ENCODE results near the gene CNTN1. TPM values are rescaled to one million over a fixed set of nuclear protein-coding genes. Genes with fewer than 3 reads are reported as not detected.

Gene CNTN1
- total RNA-seq, 2 experiments from 2014 or later, result not detected

DNA sequence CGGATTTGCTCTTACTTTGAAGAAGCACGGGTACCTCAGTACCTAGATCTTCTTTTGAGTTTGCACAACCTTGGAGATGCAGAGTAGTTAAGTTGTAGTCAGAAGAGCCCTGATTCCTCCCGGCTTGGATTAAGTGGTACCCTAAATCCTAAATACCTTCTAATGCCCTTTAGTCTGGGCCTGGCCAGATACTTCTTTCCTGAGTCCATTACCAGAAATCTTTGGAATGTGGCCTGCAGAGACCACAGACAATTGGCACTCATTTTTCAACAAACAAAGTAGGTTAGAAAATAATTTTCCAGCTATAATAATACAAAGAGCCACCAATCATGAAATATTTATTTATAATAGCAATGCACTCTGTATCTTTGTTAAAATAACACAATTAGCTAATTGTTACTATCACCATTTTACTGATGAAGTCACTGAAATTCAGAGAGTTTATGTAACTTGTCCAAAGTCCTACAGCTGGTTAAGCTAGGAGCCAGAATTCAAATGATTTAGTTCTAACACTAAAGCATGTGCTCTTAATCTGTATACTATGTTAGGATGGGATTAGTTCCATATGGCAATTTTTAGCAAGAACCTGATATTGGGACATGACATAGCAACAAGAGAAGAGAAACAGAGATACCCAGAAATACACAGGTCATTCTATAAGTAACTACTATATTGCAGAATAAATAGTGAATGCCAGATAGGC lies 363.8 kb downstream of the CNTN1 start:
- Mint-ChIP-seq H3K36me3 (ENCODE audit: low read depth) (no peaks in the 10 kb centered on the region), H3K4me1 (ENCODE audit: low read depth) (no peaks in the 10 kb centered on the region), H3K9me3 (no peaks in the 10 kb centered on the region), H3K27me3 (no peaks in the 10 kb centered on the region), H3K27ac (no peak overlapping the region), H3K4me3 (no peak overlapping the region)
- TF ChIP-seq, protein P1, sequence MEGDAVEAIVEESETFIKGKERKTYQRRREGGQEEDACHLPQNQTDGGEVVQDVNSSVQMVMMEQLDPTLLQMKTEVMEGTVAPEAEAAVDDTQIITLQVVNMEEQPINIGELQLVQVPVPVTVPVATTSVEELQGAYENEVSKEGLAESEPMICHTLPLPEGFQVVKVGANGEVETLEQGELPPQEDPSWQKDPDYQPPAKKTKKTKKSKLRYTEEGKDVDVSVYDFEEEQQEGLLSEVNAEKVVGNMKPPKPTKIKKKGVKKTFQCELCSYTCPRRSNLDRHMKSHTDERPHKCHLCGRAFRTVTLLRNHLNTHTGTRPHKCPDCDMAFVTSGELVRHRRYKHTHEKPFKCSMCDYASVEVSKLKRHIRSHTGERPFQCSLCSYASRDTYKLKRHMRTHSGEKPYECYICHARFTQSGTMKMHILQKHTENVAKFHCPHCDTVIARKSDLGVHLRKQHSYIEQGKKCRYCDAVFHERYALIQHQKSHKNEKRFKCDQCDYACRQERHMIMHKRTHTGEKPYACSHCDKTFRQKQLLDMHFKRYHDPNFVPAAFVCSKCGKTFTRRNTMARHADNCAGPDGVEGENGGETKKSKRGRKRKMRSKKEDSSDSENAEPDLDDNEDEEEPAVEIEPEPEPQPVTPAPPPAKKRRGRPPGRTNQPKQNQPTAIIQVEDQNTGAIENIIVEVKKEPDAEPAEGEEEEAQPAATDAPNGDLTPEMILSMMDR (IDR thresholded peaks at IDR 0.05), result no peak
- ChIA-PET CTCF (no interaction called here), POLR2A (no interaction called here)
- DNase-seq (no peak), ATAC-seq (no peak)
- intact Hi-C loops (cut with micrococcal nuclease), result no loop called here

- intact Hi-C loops (cut with micrococcal nuclease), result no loop called here
- H3K36me3 Mint-ChIP-seq (ENCODE audit: low read depth), result no peaks in the 10 kb centered on the region
These were observed 366.0 kb downstream of the CNTN1 start for GRCh38 chr12:41058266-41058665.

DNA sequence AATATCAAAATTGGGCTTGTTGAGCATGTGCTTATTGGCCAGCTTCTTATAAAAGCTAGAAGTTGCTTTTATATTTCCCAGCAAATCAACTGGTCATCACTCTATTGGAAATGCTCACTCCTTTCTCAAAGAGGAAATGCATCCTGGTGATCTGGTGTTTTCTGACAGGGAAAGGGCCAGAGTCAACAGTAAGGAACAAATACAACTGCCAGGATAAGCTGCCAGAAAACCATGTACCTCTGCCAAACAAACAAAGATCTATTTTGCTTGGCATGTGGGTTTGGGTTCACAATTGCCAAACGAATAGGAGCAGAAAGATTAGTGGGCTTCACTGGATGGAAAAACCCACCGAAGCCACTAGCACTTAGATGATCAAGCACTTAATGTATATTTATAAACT lies 369.0 kb downstream of the CNTN1 start:
- H3K4me3 Mint-ChIP-seq, result no peak overlapping the region
- no peak overlapping the region for H3K27ac Mint-ChIP-seq
- H3K27me3 Mint-ChIP-seq, result no peaks in the 10 kb centered on the region
- no peaks in the 10 kb centered on the region for H3K9me3 Mint-ChIP-seq
- POLR2A ChIA-PET, result no interaction called here
- H3K36me3 Mint-ChIP-seq (ENCODE audit: low read depth), result no peaks in the 10 kb centered on the region
- intact Hi-C loops (cut with micrococcal nuclease), result no loop called here
- TF ChIP-seq, protein P1 (IDR thresholded peaks at IDR 0.05), result no peak
- CTCF ChIA-PET, result no interaction called here
- no peak for DNase-seq
- ATAC-seq, result no peak
- no peaks in the 10 kb centered on the region for H3K4me1 Mint-ChIP-seq (ENCODE audit: low read depth)

More at GRCh38 chr12:41058266-41058665, 366.0 kb downstream of the CNTN1 start:
- H3K27me3 Mint-ChIP-seq, result no peaks in the 10 kb centered on the region
- H3K27ac Mint-ChIP-seq, result no peak overlapping the region
- no peaks in the 10 kb centered on the region for H3K9me3 Mint-ChIP-seq
- CTCF ChIA-PET, result interaction anchor here (0.5 kb wide), 1 partner anchor 435 kb away, joined by 4 read pairs; no protein-coding TSS in a partner anchor
- ATAC-seq (no peak), DNase-seq (no peak)
- H3K4me3 Mint-ChIP-seq, result no peak overlapping the region
- TF ChIP-seq, protein P1 (IDR thresholded peaks at IDR 0.05), result no peak
- H3K4me1 Mint-ChIP-seq (ENCODE audit: low read depth), result no peaks in the 10 kb centered on the region
- POLR2A ChIA-PET, result no interaction called here

DNA sequence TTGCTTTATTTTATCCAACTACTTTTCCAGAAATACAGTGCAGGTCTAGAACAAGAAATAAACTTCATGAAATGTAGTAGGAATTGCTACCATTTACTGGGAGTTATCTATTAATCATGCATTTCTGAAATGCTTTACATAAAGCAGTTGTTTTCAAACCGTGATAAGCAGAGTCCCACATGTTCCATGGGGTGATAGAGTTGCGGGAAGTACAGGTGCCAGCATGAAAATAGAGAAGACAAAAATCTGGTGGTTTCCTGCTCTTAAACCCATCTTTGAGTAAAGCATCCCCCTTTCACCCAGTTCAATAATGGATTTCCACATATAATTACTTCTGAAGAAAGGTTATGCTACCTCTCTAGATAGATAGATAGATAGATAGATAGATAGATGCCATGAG lies 372.2 kb downstream of the CNTN1 start:
- Mint-ChIP-seq H3K36me3 (ENCODE audit: low read depth) (no peaks in the 10 kb centered on the region), H3K4me1 (ENCODE audit: low read depth) (no peaks in the 10 kb centered on the region), H3K27ac (no peak overlapping the region), H3K4me3 (no peak overlapping the region), H3K27me3 (no peaks in the 10 kb centered on the region), H3K9me3 (peaks cover 1% of the 10 kb centered on the region)
- TF ChIP-seq, protein P1 (IDR thresholded peaks at IDR 0.05), result no peak
- CTCF ChIA-PET, result no interaction called here
- no peak for DNase-seq
- POLR2A ChIA-PET, result no interaction called here
- no peak for ATAC-seq
- intact Hi-C loops (cut with micrococcal nuclease), result no loop called here

DNA sequence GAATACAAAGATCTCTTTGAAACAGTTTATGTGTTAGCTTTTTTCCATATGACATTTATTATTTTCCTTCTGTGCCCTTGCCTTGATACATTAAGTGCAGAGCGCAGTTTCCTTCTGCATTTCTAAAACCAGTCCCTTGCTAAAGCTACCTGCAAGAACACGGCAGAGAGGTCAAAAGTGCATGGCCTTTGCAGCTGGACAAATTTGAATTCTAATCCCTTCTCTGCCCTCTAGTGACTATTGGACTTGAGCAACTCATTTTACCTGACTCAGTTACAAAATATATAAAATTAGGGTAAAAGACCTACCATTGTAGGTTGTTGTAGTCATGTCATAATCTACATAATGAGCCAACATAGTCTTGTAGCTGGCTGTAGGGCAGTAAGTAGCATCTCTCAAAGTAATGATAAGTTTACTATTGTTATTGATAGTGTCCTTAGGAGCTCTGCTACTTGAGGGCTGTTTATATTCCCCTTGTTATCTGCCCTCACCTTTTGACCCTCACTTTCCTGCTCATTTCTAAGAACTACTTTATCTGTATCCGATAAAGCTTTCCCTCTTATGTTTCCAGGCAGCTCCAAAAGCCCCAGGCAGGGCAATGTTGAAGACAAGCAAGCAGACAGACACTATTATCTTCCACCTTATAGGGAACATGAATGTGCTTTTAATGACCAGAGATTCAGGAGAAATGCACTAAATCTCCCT lies 375.9 kb downstream of the CNTN1 start:
- CTCF ChIA-PET, result interaction anchor here (0.7 kb wide), 1 partner anchor 78 kb away, joined by 3 read pairs; no protein-coding TSS in a partner anchor
- H3K27ac Mint-ChIP-seq, result no peak overlapping the region
- peaks cover 1% of the 10 kb centered on the region for H3K9me3 Mint-ChIP-seq

More for the DNA sequence above, 375.9 kb downstream of the CNTN1 start:
- POLR2A ChIA-PET, result no interaction called here
- intact Hi-C loops (cut with micrococcal nuclease), result no loop called here
- no peaks in the 10 kb centered on the region for H3K27me3 Mint-ChIP-seq
- no peak for ATAC-seq
- no peaks in the 10 kb centered on the region for H3K36me3 Mint-ChIP-seq (ENCODE audit: low read depth)
- H3K4me3 Mint-ChIP-seq, result no peak overlapping the region
- H3K4me1 Mint-ChIP-seq (ENCODE audit: low read depth), result no peaks in the 10 kb centered on the region
- TF ChIP-seq, protein P1 (IDR thresholded peaks at IDR 0.05), result no peak
- DNase-seq, result no peak
